SIG-M5 treated with dmso at 0.1 percent for 504 hours (cell line): ENCODE data around the gene KLHL3.

Experiments used
- DNase-seq: peaks from one replicate; lab custom pipeline; 2025; ENCODE audit not compliant: unreplicated experiment; lab: John Stamatoyannopoulos, UW

Gene KLHL3

GRCh38 chr5:137636830-137637714, 98.8 kb downstream of the KLHL3 start:
- no peak for DNase-seq

- no peak for DNase-seq
These were observed 99.8 kb downstream of the KLHL3 start for GRCh38 chr5:137636099-137636498.

- DNase-seq = no peak
These were observed 100.4 kb downstream of the KLHL3 start for GRCh38 chr5:137635521-137635921.

- DNase-seq = no peak
These were observed 102.0 kb downstream of the KLHL3 start for GRCh38 chr5:137633896-137634295.

- no peak for DNase-seq
These were observed 103.2 kb downstream of the KLHL3 start for GRCh38 chr5:137632716-137633115.

- no peak for DNase-seq
These were observed 104.4 kb downstream of the KLHL3 start for GRCh38 chr5:137631453-137631852.

- no peak for DNase-seq
These were observed 104.9 kb downstream of the KLHL3 start for GRCh38 chr5:137630972-137631370.

- no peak for DNase-seq
These were observed 105.5 kb downstream of the KLHL3 start for GRCh38 chr5:137630216-137630971.

GRCh38 chr5:137629646-137630045, 106.2 kb downstream of the KLHL3 start:
- peak; percentile 69 for DNase-seq

GRCh38 chr5:137627706-137628105, 108.2 kb downstream of the KLHL3 start:
- peak; percentile 13 for DNase-seq

- DNase-seq = no peak
These were observed 108.6 kb downstream of the KLHL3 start for GRCh38 chr5:137627293-137627692.

GRCh38 chr5:137624786-137625349, 111.0 kb downstream of the KLHL3 start:
- DNase-seq = no peak

GRCh38 chr5:137622850-137623249, 113.0 kb downstream of the KLHL3 start:
- peak; percentile 96 for DNase-seq

- DNase-seq = no peak
These were observed 113.7 kb downstream of the KLHL3 start for GRCh38 chr5:137621861-137622823.

GRCh38 chr5:137621306-137621705, 114.6 kb downstream of the KLHL3 start:
- no peak for DNase-seq

GRCh38 chr5:137619191-137619870, 116.6 kb downstream of the KLHL3 start:
- DNase-seq = peak; percentile 36

GRCh38 chr5:137618476-137618875, 117.4 kb downstream of the KLHL3 start:
- DNase-seq = no peak

- no peak for DNase-seq
These were observed 118.2 kb downstream of the KLHL3 start for GRCh38 chr5:137617528-137618205.

- DNase-seq = no peak
These were observed 119.8 kb downstream of the KLHL3 start for GRCh38 chr5:137616046-137616445.
